Measurements from ENCODE around the gene MAL.

The MAL gene

DNA sequence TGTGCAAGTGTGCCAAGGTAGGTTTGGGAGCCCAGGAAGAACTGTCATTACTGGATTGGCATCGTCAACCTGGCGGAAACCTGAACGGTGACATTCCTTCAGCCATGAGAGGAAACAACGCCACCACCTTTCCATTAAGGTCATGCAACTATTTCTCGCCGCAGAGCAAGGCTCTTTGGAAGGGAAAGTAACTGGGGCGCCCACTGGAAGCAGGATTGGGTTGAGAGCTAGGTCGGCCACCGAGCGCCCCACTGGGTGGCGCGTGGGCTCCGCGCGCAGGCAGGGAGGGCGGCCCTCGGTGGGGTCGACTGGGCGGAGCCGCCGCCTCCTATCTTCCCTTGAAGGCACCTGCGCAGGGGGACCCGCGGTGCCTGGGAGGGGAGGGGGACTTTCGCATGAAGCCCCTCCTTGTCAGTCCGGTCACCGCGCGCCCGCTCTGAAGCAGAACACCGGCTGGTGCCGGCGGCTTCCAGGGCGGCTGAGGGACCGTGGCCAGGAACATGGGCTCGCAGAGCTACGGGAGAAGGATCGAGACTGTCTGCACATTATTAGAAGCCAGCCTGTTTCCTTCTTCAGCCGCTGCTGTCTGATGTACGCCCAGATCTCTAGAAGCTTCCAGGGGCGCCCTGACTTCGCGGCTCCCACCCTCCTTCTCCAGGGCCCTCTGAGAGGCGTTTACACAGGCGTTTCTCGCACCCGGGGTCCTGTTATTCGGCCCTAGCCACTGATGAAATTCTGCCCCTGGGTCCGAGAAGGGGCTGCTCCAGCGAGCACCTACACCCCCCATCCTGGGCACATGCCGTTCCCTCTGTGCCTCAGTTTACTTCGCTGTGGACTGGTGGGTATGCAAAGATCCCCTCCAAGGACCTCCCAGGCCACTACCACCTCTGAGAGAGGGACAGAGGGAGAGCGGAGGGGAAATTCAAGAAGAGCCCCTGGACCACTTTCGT, 27.3 kb upstream of the MAL start:
- no peak overlapping the region for H3K4me3 ChIP-seq (ENCODE audit: low read length)
- DNase-seq (ENCODE audit: low read depth), result no peak
- TF ChIP-seq, protein P1, sequence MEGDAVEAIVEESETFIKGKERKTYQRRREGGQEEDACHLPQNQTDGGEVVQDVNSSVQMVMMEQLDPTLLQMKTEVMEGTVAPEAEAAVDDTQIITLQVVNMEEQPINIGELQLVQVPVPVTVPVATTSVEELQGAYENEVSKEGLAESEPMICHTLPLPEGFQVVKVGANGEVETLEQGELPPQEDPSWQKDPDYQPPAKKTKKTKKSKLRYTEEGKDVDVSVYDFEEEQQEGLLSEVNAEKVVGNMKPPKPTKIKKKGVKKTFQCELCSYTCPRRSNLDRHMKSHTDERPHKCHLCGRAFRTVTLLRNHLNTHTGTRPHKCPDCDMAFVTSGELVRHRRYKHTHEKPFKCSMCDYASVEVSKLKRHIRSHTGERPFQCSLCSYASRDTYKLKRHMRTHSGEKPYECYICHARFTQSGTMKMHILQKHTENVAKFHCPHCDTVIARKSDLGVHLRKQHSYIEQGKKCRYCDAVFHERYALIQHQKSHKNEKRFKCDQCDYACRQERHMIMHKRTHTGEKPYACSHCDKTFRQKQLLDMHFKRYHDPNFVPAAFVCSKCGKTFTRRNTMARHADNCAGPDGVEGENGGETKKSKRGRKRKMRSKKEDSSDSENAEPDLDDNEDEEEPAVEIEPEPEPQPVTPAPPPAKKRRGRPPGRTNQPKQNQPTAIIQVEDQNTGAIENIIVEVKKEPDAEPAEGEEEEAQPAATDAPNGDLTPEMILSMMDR (conservative IDR thresholded peaks at IDR 0.05; ENCODE audit: low read length), result no peak

DNA sequence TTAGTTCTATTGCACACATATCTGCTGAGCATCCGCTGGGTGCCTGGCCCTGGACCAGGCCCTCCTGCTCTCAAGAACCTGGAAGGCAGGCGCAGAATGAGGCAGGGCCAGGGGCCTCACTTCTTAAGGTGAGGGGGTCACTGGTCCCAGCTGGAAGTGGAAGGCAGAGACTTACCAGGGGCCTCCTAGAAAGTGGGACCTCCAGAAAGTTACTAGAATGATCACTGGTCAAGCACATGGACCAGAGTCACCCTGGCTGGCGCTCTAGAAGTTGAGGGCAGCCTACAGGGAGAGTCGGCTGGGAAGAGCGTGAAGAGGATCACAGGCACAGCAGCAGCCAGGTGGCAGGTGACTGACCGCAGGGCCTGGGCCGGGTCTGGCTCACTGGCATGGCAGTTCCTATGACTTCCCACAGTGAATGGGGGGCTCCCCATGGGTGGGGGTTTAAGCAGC, 26.1 kb upstream of the MAL start:
- DNase-seq (ENCODE audit: low read depth), result no peak
- no peak overlapping the region for H3K4me3 ChIP-seq (ENCODE audit: low read length)
- TF ChIP-seq, protein P1 (conservative IDR thresholded peaks at IDR 0.05; ENCODE audit: low read length), result no peak

- DNase-seq (ENCODE audit: low read depth), result no peak
- no peak overlapping the region for H3K4me3 ChIP-seq (ENCODE audit: low read length)
- TF ChIP-seq, protein P1 (conservative IDR thresholded peaks at IDR 0.05; ENCODE audit: low read length), result no peak
These were observed 24.4 kb upstream of the MAL start for GRCh38 chr2:95001051-95001562.

DNA sequence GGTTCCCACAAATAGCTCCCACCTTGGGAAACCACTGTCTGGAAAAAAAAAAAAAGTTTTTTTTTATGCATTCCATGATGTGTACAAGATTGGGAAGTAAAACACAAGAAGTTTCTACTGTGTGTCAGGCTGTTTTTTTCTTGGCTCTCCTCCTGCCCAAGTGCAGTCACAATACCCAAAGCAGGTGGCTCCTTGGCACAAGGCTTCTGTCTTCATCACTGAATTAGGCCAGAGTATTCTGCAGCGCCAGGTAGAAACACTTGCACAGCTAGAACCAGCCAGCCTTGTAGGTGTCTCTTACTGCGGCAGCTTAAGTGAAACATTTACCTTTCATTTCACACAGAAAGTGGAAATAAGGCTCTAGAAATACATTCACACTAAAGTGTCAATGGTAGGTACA, 23.8 kb upstream of the MAL start:
- no peak overlapping the region for H3K4me3 ChIP-seq (ENCODE audit: low read length)
- TF ChIP-seq, protein P1 (conservative IDR thresholded peaks at IDR 0.05; ENCODE audit: low read length), result no peak
- no peak for DNase-seq (ENCODE audit: low read depth)

- DNase-seq (ENCODE audit: low read depth), result no peak
- H3K4me3 ChIP-seq (ENCODE audit: low read length), result no peak overlapping the region
- TF ChIP-seq, protein P1 (conservative IDR thresholded peaks at IDR 0.05; ENCODE audit: low read length), result no peak
These were observed 23.0 kb upstream of the MAL start for GRCh38 chr2:95002498-95002897.

- no peak overlapping the region for H3K4me3 ChIP-seq (ENCODE audit: low read length)
- TF ChIP-seq, protein P1 (conservative IDR thresholded peaks at IDR 0.05; ENCODE audit: low read length), result no peak
- DNase-seq (ENCODE audit: low read depth), result no peak
These were observed 21.2 kb upstream of the MAL start for GRCh38 chr2:95004287-95004686.

DNA sequence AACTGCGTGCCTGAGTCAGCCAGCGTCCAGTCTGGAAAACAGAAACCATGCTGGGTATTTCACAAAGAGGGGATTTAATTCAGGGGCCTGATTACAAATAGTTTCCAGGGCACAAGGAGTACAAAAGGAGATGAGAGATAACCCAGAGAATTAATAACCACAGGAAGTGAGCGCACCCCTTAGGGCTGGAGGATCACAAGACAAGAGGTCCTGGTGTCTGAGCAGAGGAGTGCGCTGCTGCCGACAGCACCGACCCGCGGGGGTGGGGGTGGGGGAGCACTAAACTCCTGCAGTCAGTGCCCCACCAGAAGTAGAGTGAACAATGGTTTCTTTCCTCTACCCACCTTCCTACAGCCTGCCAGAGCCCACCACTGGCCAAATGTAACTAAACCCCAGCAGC, 20.8 kb upstream of the MAL start:
- no peak overlapping the region for H3K4me3 ChIP-seq (ENCODE audit: low read length)
- DNase-seq (ENCODE audit: low read depth), result no peak
- TF ChIP-seq, protein P1 (conservative IDR thresholded peaks at IDR 0.05; ENCODE audit: low read length), result no peak
